Keratinocyte (primary cell): Measurements from ENCODE around the gene HLTF. TPM values are rescaled to one million over a fixed set of nuclear protein-coding genes. Genes with fewer than 3 reads are reported as not detected.

Source experiments
- DNase-seq: peaks from one replicate; pipeline ENCODE4 v3.0.0-alpha.2; 2011; ENCODE audit warnings: low read depth, missing footprints, low spot score
- FAIRE-seq: peaks from 2 replicates; lab custom pipeline; 2011; peaks lifted over from hg19 to GRCh38; lab: Jason Lieb, UNC
- H2AFZ ChIP-seq: 2 replicates; pipeline ENCODE4 v1.6.0; 2012; ENCODE audit warnings: low read length, control low read depth, inconsistent platforms; ENCODE audit not compliant: control insufficient read depth
- H3K27ac ChIP-seq: 2 replicates; pipeline ENCODE4 v1.5.1; 2011; ENCODE audit warnings: low read length; ENCODE audit not compliant: control insufficient read depth, insufficient read depth
- H3K27me3 ChIP-seq: 3 replicates; pipeline ENCODE4 v1.6.0; 2011; ENCODE audit warnings: low read length; ENCODE audit not compliant: control insufficient read depth, insufficient read depth; ENCODE audit errors: extremely low read depth
- H3K36me3 ChIP-seq, 2 experiments: 2 replicates in 1 of 2; 3 replicates in 1 of 2; pipeline ENCODE4 v1.5.1; 2011; ENCODE audit warnings: low read length in 2 of 2, mild to moderate bottlenecking in 1 of 2; ENCODE audit not compliant: control insufficient read depth in 2 of 2, insufficient read depth in 2 of 2; ENCODE audit errors: extremely low read depth in 1 of 2
- H3K4me1 ChIP-seq: 3 replicates; pipeline ENCODE4 v1.5.1; 2011; ENCODE audit warnings: low read length; ENCODE audit not compliant: control insufficient read depth, insufficient read depth; ENCODE audit errors: extremely low read depth
- H3K4me2 ChIP-seq: 3 replicates; pipeline ENCODE4 v1.6.0; 2011; ENCODE audit warnings: low read depth, low read length; ENCODE audit not compliant: control insufficient read depth, insufficient read depth; ENCODE audit errors: extremely low read depth
- H3K4me3 ChIP-seq, 3 experiments: fragments of 200-600 bp in 1 of 3; sonication (generic) in 1 of 3; 2 replicates in 2 of 3; 3 replicates in 1 of 3; pipeline ENCODE4 v1.5.1; 2011 to 2016; ENCODE audit warnings: low read length in 3 of 3, mild to moderate bottlenecking in 3 of 3, control low read depth in 2 of 3, inconsistent platforms in 1 of 3, low read depth in 1 of 3, mixed read lengths in 1 of 3, mixed run types in 1 of 3, moderate library complexity in 1 of 3; ENCODE audit not compliant: control insufficient read depth in 2 of 3, insufficient read depth in 2 of 3; ENCODE audit errors: extremely low read depth in 1 of 3
- H3K79me2 ChIP-seq: 2 replicates; pipeline ENCODE4 v1.6.0; 2012; ENCODE audit warnings: low read length; ENCODE audit not compliant: control insufficient read depth, insufficient read depth
- H3K9ac ChIP-seq: 3 replicates; pipeline ENCODE4 v1.6.0; 2011; ENCODE audit warnings: low read length; ENCODE audit not compliant: control insufficient read depth, insufficient read depth; ENCODE audit errors: extremely low read depth
- H3K9me1 ChIP-seq: 3 replicates; pipeline ENCODE4 v1.6.0; 2011; ENCODE audit warnings: low read length; ENCODE audit not compliant: control insufficient read depth, insufficient read depth; ENCODE audit errors: extremely low read depth
- H3K9me3 ChIP-seq: 2 replicates; pipeline ENCODE4 v1.5.1; 2012; ENCODE audit warnings: low read depth, low read length; ENCODE audit not compliant: control insufficient read depth
- H4K20me1 ChIP-seq: 3 replicates; pipeline ENCODE4 v1.6.0; 2011; ENCODE audit warnings: low read length; ENCODE audit not compliant: control insufficient read depth, insufficient read depth; ENCODE audit errors: extremely low read depth
- EZH2 ChIP-seq: IDR thresholded peaks from one replicate; pipeline ENCODE4 v1.6.1; 2012; ENCODE audit warnings: inconsistent platforms, mild to moderate bottlenecking, low read length, moderate library complexity
- dilution Hi-C: fragments of 300-500 bp; cut with MboI; formaldehyde crosslinking; loops from one replicate; pipeline ENCODE4 v1.7.0; 2020; ENCODE audit warnings: low sequenced_read_pairs; ENCODE audit not compliant: extremely low pct_ligation_motif_present
- polyA plus RNA-seq, 5 experiments: library from polyadenylated mRNA; depleted of rRNA in 3 of 5; stranded (reverse) in 3 of 5; stranded (forward) in 1 of 5; unstranded in 1 of 5; fragments of >200 nt; gene quantifications; 1 replicate in 1 of 5; 2 replicates in 3 of 5; 3 replicates in 1 of 5; pipeline versions ENCODE4 v1.2.1 to v1.2.3, GENCODE V29; 2011 to 2012; ENCODE audit warnings: missing spikeins in 2 of 5, low read depth in 1 of 5, low replicate concordance in 1 of 5
- TF ChIP-seq, protein P1 (sequence below), 3 experiments: IDR thresholded peaks in 1 of 3; conservative IDR thresholded peaks in 1 of 3; optimal IDR thresholded peaks in 1 of 3; 2 replicates in 2 of 3; 3 replicates in 1 of 3; pipeline versions ENCODE3 to v1.5.1; 2011; ENCODE audit warnings: low read length in 3 of 3, mild to moderate bottlenecking in 3 of 3, moderate library complexity in 2 of 3, control low read depth in 1 of 3, inconsistent platforms in 1 of 3; ENCODE audit not compliant: insufficient read depth in 2 of 3; ENCODE audit errors: extremely low read depth in 1 of 3

The HLTF gene
- polyA plus RNA-seq, 1 donor (not counting 4 experiments of a cell fraction or from before 2014, with no cell fraction given) = 9.1 TPM

DNA sequence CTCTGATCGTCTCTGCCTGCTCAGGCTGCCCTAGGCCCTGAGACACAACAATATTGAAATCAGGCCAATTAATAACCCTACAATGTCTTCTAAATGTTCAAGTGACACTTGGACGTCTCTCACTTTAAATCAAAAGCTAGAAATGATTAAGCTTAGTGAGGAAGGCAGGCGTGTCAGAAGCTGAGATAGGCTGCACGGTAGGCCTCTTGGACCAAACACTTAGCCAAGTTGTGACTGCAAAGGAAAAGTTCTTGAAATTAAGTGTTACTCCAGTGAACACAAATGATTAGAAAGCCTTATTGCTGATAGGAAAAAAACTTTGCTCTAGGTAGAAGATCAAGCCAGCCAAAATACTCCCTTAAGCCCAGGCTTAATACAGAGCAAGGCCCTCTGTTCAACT lies 45.3 kb upstream of the HLTF start:
- DNase-seq = no peak
- no peak overlapping the region for H3K4me3 ChIP-seq
- no peak overlapping the region for H3K9ac ChIP-seq

DNA sequence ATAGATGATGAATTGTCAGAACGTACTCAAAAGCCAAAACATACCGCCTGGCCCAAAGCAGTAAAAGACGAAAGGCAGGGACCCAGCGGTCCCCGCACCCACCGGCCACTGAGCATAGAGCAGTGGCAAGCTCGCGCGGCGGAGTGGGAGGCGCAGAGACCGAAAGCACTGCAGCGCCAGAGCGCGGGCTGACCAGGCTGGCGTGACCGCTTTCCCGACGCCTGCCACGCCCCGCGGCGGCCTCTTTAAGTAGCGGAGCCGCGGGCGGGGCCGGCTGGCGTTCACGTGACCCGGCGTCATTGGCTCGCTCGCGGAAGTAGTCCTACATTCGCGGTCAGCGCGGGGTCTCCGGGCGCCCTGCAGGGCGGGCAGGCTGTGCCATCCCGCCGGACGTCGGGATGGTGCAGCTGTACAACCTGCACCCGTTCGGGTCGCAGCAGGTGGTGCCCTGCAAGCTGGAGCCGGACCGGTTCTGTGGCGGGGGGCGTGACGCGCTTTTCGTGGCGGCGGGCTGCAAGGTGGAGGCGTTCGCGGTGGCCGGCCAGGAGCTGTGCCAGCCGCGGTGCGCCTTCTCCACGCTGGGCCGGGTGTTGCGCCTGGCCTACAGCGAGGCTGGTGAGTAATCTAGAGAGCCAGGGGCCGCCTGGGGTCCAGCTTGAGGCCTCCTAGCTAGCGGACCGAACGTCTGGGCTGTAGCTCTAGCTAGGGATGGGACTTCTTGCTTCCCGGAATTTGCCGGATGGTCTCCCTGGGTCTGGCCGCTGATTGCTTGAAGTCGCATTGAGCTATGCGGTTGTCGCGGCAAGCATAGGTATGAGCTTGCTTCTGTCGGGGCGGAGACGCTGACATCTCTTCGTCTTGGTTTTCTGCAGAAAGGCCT lies 43.2 kb upstream of the HLTF start, which contains the start of gene HPS3:
TSS of gene HPS3 (plus strand) at position 313 of the 880 bp plus-strand sequence. CDS start at position 399, 86 bp downstream.
- H3K9ac ChIP-seq = peak within 1 kb of the TSS; percentile 86
- no peaks in the 10 kb centered on the region for H3K36me3 ChIP-seq
- no peak for TF ChIP-seq EZH2
- H3K27ac ChIP-seq = peak within 1 kb of the TSS; percentile 74
- dilution Hi-C loops = no loop called here
- no peaks in the 10 kb centered on the region for H3K9me1 ChIP-seq
- H3K4me3 ChIP-seq = peak within 1 kb of the TSS; percentile 90 to 98 (median 96)
- H3K4me1 ChIP-seq = peaks cover 11% of the 10 kb centered on the region
- no peaks in the 10 kb centered on the region for H3K9me3 ChIP-seq
- DNase-seq = peak; percentile 9
- FAIRE-seq = peak; percentile 29
- peak within 1 kb of the TSS; percentile 88 for H2AFZ ChIP-seq
- H3K79me2 ChIP-seq = peaks cover 16% of the 10 kb centered on the region
- no peaks in the 10 kb centered on the region for H3K27me3 ChIP-seq
- H3K4me2 ChIP-seq = peak within 1 kb of the TSS; percentile 94
- no peaks in the 10 kb centered on the region for H4K20me1 ChIP-seq

More for the DNA sequence above, 45.3 kb upstream of the HLTF start:
- H2AFZ ChIP-seq = no peak overlapping the region
- no peaks in the 10 kb centered on the region for H3K9me3 ChIP-seq
- H3K4me1 ChIP-seq = peaks cover 11% of the 10 kb centered on the region
- dilution Hi-C loops = no loop called here
- TF ChIP-seq, protein P1, sequence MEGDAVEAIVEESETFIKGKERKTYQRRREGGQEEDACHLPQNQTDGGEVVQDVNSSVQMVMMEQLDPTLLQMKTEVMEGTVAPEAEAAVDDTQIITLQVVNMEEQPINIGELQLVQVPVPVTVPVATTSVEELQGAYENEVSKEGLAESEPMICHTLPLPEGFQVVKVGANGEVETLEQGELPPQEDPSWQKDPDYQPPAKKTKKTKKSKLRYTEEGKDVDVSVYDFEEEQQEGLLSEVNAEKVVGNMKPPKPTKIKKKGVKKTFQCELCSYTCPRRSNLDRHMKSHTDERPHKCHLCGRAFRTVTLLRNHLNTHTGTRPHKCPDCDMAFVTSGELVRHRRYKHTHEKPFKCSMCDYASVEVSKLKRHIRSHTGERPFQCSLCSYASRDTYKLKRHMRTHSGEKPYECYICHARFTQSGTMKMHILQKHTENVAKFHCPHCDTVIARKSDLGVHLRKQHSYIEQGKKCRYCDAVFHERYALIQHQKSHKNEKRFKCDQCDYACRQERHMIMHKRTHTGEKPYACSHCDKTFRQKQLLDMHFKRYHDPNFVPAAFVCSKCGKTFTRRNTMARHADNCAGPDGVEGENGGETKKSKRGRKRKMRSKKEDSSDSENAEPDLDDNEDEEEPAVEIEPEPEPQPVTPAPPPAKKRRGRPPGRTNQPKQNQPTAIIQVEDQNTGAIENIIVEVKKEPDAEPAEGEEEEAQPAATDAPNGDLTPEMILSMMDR (optimal IDR thresholded peaks at IDR 0.05 in 1 of 3, IDR thresholded peaks at IDR 0.05 in 1 of 3, conservative IDR thresholded peaks at IDR 0.05 in 1 of 3; ENCODE audit: extremely low read depth in 1 of 3, insufficient read depth in 2 of 3, low read length in 3 of 3) = no peak
- TF ChIP-seq EZH2 = no peak
- peaks cover 16% of the 10 kb centered on the region for H3K79me2 ChIP-seq
- peak overlapping the region; percentile 94 for H3K4me2 ChIP-seq
- no peaks in the 10 kb centered on the region for H3K9me1 ChIP-seq
- no peaks in the 10 kb centered on the region for H3K36me3 ChIP-seq
- no peaks in the 10 kb centered on the region for H4K20me1 ChIP-seq
- H3K27me3 ChIP-seq = no peaks in the 10 kb centered on the region
- FAIRE-seq = no peak
- no peak overlapping the region for H3K27ac ChIP-seq
